RCC 7860 (cell line): Measurements from ENCODE around the gene ATP5PD.
"Not testable (repeated sequence)": the region's sequence is repeated elsewhere in the genome, so short reads cannot be mapped to it uniquely, and the experiment has no call there.

Experiments
- DNase-seq: peaks from one replicate; pipeline ENCODE4 v3.0.0-alpha.2; 2015; ENCODE audit warnings: low spot score
- FAIRE-seq: peaks from 2 replicates; lab custom pipeline; 2012; peaks lifted over from hg19 to GRCh38; lab: Jason Lieb, UNC

ATP5PD gene

GRCh38 chr17:75059369-75060345, 12.9 kb upstream of the ATP5PD start:
- FAIRE-seq (no peak), DNase-seq (peak; percentile 22)

DNA sequence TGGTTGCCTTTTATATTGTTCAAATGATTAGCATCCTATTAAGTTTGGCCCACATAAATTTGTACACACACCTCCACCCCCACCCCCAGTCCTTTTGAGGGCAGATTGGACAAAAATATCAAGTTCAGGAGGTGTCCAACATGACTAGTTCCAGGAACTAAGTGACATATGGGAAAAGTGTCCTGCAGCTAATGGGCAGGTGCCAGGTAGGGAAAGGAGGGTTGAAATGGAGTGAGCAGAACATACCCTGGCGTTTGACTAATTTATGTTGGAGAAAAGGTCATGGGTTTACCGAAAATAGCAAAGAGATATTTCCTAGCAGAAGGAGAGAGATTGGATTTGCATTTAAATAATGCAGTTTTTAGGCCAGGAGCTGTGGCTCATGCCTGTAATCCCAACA, 5.2 kb upstream of the ATP5PD start:
- no peak for DNase-seq
- FAIRE-seq, result no peak

DNA sequence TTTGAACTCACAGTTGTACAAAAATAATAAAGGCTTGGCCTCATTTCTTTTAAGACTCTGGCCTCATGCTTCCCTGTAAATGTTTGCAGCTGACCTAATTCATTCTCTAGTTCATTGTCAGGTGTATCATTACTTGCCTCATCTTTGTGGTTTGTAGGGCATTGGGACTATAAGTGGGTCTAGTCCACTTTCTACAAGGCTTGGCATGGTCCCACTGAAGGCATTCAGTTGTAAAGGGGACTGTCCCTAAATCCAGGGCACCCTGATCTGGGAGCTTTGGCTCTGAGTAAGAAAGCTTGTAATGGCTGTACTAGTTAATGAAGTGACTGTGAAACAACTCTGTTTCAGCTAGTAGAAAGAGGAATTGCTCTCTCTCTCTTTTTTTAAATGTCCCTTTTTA, 2.9 kb upstream of the ATP5PD start:
- DNase-seq (no peak), FAIRE-seq (no peak)

DNA sequence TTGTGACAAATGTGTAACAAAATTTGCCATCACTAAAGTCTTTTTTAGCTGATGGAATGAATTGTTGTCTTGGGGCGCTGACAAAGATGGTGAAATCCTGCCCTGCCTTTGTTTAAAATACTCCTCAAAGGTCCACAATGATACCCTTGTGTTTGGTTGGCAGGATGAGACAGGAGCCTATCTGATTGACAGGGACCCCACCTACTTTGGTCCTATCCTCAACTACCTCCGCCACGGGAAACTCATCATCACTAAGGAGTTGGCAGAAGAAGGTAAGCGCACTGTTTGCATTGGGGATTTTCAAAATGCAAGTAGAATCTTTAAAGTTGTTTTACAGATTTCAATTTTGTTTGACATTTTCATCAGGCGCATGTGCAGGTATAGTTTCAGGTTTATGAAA, 2.3 kb upstream of the ATP5PD start:
- DNase-seq (no peak), FAIRE-seq (no peak)

- FAIRE-seq, result no peak
- no peak for DNase-seq
Observed at GRCh38 chr17:75048249-75048878, 1.6 kb upstream of the ATP5PD start.

- DNase-seq (no peak), FAIRE-seq (no peak)
Observed at GRCh38 chr17:75047398-75048098, 779 bp upstream of the ATP5PD start.

DNA sequence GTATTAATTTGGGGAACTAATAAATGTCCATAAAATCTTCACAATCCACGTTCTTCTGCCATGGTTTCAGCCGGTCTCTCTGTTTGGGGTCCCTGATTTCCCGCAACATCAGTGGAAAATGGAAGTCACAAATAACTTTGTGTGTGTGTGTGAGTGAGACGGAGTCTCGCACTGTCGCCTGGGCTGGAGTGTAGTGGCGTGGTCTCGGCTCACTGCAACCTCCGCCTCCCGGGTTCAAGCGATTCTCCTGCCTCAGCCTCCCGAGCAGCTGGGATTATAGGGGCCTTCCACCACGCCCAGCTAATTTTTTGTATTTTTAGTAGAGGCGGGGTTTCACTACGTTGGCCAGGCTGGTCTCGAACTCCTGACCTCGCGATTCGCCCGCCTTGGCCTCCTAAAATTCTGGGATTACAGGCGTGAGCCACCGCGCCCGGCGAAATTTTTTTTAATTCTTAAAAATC, 793 bp downstream of the ATP5PD start:
- DNase-seq, FAIRE-seq: not testable (repeated sequence)

GRCh38 chr17:75044716-75045115, 2.1 kb downstream of the ATP5PD start:
- no peak for DNase-seq
- no peak for FAIRE-seq

GRCh38 chr17:75043789-75044188, 3.0 kb downstream of the ATP5PD start:
- FAIRE-seq, result not testable (repeated sequence)

DNA sequence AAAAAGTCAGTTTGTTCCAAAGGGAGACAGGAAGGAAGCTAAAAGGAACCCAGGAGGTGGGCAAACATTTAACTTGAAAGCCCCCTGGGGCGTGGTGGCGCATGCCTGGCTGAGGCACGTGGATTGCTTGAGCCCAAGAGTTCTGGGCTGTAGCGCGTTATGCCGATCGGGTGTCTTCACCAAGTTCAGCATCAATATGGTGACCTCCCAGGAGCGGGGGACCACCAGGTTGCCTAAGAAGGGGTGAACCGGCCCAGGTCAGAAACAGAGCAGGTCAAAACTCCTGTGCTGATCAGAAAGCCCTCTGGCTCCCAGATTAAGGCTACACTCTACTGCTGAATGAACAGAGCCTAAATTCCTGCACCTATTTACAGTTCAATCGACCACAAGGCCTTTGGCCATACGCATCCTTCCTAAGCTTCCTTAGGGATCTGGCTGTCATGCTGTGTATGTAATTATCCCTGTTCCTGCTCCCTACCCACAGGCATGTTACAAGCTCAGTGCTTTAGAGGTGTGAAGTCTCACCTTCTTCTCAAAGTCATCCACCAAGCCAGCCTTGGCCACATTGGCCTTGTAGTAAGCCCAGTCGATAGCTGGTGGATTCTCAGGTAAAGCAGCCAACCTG, 5.0 kb downstream of the ATP5PD start:
- FAIRE-seq (no peak), DNase-seq (no peak)

More at GRCh38 chr17:75043789-75044188, 3.0 kb downstream of the ATP5PD start:
- not testable (repeated sequence) for DNase-seq

DNA sequence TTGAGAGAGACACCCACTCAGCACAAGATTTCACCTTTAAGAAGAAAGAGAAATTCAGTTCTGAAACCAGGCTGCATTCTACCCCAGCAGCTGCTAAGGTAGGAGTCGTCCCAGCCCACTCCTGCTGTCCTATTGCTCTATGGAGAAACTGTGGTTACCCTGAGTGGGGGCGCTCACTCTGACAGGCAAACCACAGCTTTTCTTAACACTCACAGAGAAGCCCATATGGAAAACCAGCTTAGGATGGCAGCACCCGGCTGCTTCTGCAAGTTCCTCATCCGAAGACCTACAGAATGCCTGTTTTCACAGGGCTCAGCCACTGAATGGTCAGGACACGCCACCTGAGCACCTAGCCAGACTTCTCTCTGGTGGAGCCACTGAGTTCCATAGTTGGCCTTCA, 7.5 kb downstream of the ATP5PD start:
- FAIRE-seq, result no peak
- no peak for DNase-seq

GRCh38 chr17:75036643-75037268, 10.0 kb downstream of the ATP5PD start:
- DNase-seq (no peak), FAIRE-seq (no peak)

DNA sequence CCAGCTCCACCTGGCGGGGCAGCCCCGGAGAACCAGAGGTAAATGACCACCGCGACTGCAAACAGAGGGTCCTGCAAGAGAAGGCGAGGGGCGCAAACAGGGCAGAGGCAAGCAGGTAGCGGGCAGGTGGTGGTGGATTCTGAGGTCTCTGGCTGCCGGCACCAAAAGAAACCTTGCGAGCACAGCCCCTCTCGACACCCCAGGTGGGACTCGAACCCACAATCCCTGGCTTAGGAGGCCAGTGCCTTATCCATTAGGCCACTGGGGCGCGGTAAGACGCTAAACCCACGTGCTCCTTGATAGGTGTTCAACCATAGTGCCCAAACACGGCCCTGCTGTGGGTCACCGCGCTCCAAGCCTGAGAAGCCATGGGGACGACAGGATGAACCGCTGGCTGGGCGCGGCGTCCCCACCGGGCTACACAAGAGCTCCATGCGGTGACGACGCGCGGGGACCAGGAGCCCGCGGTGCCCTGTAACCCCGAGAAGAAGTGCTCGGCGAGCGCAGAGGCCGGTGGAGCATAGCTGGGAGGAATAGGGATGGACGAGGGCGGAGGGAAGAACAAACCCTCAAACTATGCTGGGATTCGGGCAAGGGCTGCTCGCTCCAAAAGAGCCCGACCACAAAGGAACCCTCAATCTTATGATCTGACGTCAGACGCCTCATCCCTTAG, 12.4 kb downstream of the ATP5PD start:
- FAIRE-seq, result no peak
- peak; percentile 92 for DNase-seq

GRCh38 chr17:75033346-75034235, 13.2 kb downstream of the ATP5PD start:
- DNase-seq (peak; percentile 95), FAIRE-seq (peak; percentile 55)

GRCh38 chr17:75032720-75033280, 14.0 kb downstream of the ATP5PD start:
- FAIRE-seq (no peak), DNase-seq (no peak)

- DNase-seq (peak; percentile 42), FAIRE-seq (no peak)
Observed at GRCh38 chr17:75031972-75032719, 14.6 kb downstream of the ATP5PD start.

GRCh38 chr17:75030161-75030560, 16.6 kb downstream of the ATP5PD start:
- DNase-seq (no peak), FAIRE-seq (no peak)

DNA sequence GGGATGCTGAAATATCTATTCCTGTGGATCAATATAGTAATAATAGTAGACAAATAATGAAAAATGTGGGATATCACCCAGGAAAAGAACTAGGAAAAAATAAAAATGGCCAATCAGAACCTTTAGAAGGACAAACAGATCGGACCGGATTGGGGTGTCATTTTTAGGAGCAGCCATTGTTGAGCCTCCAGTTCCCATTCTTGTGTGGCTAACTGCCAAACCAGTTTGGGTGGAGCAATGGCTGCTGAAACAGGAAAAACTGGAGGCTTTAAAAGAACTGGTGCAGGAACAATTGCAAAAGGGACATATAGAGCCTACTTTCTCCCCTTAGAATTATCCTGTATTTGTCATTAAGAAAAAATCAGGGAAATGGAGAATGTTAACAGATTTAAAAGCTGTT, 20.1 kb downstream of the ATP5PD start:
- FAIRE-seq, DNase-seq: not testable (repeated sequence)
